Amygdala (tissue), 56 donors: Measurements from ENCODE around the gene ZNF319.

ENCODE experiments used
- DNase-seq, 56 donors: peaks; one replicate each; lab custom pipeline; 2025; lab: John Stamatoyannopoulos, UW

Gene ZNF319

GRCh38 chr16:58037365-58038057 lies 37.0 kb upstream of the ZNF319 start:
- no peak for DNase-seq

- DNase-seq, result no peak
Measured at GRCh38 chr16:58036943-58037342, 36.5 kb upstream of the ZNF319 start.

- DNase-seq, result peak in 1 of 56 donors; percentile 17
Measured at GRCh38 chr16:58035356-58036170, 35.1 kb upstream of the ZNF319 start.

- DNase-seq, result no peak
Measured at GRCh38 chr16:58034774-58035173, 34.3 kb upstream of the ZNF319 start.

GRCh38 chr16:58034128-58034685 lies 33.7 kb upstream of the ZNF319 start:
- no peak for DNase-seq

GRCh38 chr16:58032710-58033293 lies 32.3 kb upstream of the ZNF319 start:
- peak in 44 of 56 donors; percentile 10 to 78 (median 47) for DNase-seq

- no peak for DNase-seq
Measured at GRCh38 chr16:58031016-58031800, 30.7 kb upstream of the ZNF319 start.

- no peak for DNase-seq
Measured at GRCh38 chr16:58030136-58030840, 29.8 kb upstream of the ZNF319 start.

GRCh38 chr16:58029410-58029809 lies 28.9 kb upstream of the ZNF319 start:
- no peak for DNase-seq

GRCh38 chr16:58028541-58029070 lies 28.1 kb upstream of the ZNF319 start:
- no peak for DNase-seq

- no peak for DNase-seq
Measured at GRCh38 chr16:58027916-58028455, 27.5 kb upstream of the ZNF319 start.

- peak in 1 of 56 donors; percentile 20 for DNase-seq
Measured at GRCh38 chr16:58027161-58027915, 26.9 kb upstream of the ZNF319 start.

GRCh38 chr16:58026705-58027160 lies 26.3 kb upstream of the ZNF319 start:
- peak in 1 of 56 donors; percentile 16 for DNase-seq

GRCh38 chr16:58026139-58026704 lies 25.8 kb upstream of the ZNF319 start:
- DNase-seq, result peak in 16 of 56 donors; percentile 13 to 66 (median 47)

- peak in 29 of 56 donors; percentile 14 to 70 (median 41) for DNase-seq
Measured at GRCh38 chr16:58025351-58026138, 25.1 kb upstream of the ZNF319 start, which contains the start of gene MMP15. MMP15 (plus strand) TSS chr16:58025754; CDS start chr16:58026351, 597 bp downstream.

- DNase-seq, result no peak
Measured at GRCh38 chr16:58024486-58025350, 24.2 kb upstream of the ZNF319 start.
